T follicular helper cell (primary cell): ENCODE data around the gene STXBP5L.
"Not testable (repeated sequence)": the region's sequence is repeated elsewhere in the genome, so short reads cannot be mapped to it uniquely, and the experiment has no call there.

Source experiments
- DNase-seq: peaks from one replicate; pipeline ENCODE4 v3.0.0-alpha.2; 2020; ENCODE audit warnings: low read depth

STXBP5L gene

DNA sequence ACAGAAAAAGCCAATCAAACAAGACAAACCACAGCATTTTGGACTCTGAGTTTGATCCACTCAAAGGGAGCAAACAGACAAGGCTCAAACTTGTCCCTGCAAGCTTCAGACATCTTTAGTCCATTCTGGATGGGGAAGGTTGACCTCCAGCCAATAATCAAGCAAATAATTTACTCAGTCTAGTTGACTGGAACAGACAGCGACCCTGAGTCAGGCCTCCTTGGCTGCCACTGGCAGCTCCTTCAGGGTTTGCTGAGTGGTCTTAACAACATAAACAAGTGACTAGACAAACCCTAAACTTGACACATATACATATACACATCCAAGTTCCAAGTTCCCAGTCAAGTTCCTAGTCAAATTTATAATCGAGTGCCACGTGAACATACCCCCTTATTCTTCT is 323.9 kb downstream of the STXBP5L start:
- DNase-seq = no peak

DNA sequence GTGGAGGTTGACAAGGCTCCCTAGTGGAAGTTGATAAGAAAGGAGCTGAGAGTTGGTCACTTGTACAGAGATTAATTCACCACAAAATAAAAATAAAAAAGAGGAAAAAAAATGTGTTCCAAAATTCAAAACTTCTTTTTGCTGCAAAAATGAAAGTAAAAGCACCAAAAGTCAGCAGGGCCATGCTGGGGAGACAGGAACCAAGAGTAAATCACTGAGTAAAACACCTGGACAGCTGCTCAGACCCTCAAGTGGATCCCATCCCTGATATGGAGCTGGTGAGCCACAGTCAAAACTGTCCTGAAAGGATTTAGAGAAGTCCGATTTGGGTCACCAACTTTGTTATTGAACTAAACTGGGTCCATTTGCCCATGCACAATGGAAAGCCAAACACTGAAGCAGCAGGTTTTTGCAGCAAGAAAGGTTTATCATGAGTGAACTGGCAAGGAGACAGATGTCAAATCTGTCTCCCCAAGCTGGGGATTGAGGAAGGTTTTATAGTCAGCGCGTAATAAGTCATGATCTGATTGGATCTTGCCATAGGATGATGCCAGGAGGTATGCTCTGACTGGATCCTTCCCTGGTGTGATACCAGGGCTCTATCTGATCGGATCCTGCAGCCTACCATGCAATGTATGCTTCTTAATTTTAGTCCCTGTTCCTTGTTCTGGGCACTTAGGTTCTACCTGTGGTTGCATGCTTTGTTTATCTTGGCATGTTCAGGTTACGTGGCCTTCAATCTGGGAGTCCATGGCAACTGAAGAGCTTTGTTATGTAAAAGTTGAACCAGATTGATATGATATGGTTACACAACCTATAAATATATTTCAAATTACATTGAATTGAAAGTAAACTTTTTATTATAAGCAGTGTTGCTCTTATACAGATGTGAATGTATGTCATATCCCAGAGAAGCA is 324.6 kb downstream of the STXBP5L start:
- no peak for DNase-seq

DNA sequence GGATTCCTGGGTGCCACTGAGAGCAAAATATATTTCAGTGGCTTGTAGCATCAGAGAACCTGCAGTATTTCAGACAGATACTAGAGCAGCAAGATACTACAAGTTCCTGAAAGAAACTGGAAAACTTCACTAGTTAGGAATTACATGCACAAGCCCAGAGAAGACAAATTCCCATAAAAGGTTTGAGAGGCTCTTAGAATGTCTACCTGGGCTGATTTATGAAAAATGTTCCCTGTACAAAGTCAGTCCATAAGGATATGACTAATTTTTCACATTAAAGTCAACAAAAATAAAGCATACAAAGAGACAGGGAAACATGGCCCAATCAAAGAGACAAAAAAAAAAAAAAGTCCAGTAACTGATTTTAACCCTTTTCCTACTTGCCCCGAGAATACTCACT is 335.2 kb downstream of the STXBP5L start:
- no peak for DNase-seq

DNA sequence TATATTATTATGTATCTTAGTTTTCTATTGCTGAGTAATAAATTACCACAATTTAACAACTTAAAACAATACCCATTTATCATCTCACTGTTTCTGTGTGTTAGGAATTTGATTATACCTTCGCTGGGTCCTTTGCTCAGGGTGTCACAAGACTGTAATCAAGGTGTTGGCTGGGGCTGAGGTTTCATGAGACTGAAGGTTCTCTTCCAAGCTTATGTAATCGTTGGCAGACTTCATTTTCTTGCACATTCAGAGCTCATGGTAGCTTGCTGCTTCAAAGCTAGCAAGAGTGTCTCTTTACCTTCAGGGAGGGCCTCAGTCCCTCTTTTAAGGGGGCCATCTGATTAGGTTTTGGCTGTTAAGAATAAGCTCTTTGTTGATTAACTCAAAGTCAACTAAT is 344.7 kb downstream of the STXBP5L start:
- DNase-seq = no peak

DNA sequence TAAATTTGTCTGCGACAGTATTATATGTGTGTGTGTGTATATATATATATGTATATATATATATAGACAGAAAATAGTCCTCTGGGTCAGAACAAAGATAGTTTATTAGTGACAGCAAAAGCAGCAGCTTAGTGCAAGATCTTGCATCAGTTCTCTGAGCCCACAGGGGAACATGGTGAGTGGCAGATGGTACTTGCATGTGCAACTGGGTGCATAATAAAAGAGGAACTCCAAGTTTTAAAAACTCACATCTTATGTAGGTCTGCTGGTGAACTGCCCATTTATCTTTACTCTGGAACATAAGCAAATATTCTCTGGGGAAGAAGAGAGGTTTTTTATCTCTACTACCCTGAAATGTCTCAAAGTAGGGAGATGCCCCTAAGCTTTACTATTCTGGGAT is 361.4 kb downstream of the STXBP5L start:
- no peak for DNase-seq

DNA sequence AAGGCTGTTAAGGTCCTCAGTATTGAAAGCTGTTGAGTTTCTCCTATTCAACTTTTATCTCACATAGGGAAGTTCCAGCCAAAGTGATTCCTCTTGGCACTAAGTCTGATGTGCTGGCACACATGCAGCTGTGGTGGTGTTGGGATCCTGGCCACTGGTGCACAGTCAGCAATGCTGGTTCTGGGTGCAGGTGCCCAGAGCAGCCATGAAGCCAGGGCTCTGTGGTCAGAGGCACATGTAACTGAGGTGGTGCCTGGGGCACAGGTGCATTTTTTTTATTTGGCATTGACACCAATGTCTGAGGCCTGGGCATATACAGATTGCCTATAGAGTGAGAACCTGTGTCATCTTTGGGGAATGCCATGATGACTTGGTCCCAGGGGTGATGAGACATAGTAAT is 366.4 kb downstream of the STXBP5L start:
- DNase-seq = no peak

DNA sequence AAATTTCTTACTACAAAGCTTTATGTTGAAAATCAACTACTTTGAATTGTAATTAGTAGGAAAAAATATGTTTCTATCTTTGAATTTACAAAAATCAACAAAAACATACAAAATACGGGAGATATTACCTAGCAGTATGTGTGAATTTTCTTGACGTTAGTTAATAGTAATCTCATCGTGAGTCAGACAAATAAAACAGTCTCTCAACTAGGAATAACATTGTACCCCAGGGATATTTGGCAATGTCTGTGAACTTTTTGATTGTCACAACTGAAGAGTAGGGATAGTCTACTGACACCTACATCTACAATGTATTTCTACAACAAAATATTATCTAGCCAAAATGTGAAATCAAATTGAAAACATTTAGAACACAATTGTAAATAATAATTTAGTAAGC is 387.4 kb downstream of the STXBP5L start:
- DNase-seq = no peak

DNA sequence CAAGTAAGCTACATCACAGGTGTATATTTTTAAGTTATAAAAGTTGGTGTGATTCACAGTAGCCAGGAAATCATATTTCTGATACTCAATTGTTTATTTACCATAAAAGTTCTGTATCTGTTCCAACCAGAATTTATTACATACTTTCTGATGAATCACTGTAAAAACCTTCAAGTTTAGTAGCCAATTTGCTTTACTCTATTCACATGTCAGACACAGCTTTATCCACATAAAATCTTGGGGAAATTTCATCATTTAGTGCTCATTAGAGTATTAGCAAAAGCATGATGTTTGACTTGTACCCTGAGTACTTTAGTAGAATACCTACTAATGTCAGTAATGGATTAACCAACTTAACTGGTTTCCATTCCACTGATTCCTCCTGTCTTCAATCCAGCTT is 388.0 kb downstream of the STXBP5L start:
- no peak for DNase-seq

DNA sequence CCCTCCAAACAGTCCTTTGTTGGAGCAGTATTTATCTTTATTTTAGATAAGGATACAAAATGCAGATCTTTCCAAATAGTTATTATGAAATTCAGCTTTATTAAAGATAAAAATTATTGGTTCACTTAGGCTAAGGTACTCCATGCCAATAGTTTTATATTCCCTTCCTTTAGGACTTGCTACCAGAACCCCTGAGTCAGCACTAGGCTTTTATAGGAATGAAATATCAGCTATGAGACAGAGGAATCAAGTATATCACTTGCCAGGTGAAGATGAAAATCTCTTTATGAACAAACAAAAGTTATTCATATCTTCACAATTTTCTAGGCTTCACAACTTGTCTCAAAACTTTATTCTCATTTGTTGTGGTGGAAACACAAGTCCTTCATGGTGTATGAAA is 416.3 kb downstream of the STXBP5L start:
- DNase-seq = no peak

DNA sequence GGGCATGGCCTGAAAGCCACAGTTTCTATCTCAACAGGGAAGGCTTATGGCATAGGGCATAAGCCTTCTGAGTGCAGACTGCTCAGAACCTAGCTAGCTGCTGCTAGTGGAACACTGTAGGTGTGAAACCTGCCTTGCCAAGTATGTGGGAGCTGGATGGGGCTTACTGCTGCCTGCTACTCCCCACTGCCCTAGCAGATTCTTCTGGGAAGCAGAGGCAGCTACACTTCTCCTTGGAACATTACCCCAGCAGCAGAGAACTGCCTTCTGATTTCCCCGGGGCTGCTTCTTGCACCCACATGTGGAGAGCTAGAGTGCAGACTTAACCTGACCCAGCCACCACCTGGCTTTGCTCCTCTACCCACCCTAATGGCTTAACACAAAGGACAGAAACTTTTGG is 422.1 kb downstream of the STXBP5L start:
- DNase-seq = no peak

DNA sequence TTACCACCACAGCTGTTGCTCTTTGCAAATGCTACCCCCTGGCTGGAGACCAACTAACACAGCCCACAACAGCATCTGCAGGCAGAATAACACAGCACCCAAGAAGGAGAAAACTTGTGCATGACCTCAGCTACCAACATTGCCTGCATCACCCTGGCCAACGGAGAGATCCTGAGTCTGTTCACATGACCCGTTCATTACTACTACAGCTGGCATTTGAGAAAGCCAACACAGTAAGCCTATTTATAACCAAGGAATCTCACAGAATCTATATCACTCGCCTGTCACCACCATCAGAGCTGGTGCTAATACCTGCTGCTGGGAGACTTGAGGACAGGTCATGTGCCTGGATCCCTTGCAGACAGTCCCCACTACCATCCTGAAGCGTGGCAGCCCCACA is 422.6 kb downstream of the STXBP5L start:
- no peak for DNase-seq

DNA sequence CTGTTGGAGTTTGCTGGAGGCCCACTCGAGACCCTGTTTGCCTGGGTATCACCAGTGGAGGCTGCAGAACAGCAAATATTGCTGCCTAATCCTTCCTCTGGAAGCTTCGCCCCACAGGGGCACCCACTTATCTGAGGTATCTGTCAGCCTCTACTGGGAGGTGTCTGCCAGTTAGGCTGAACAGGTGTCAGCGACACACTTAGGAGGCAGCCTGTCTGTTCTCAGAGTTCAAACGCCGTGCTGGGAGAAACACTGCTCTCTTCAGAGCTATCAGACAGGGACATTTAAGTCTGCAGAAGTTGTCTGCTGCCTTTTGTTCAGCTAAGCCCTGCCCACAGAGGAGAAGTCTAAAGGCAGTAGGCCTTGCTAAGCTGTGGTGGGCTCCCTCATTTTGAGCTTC is 448.0 kb downstream of the STXBP5L start:
- not testable (repeated sequence) for DNase-seq

DNA sequence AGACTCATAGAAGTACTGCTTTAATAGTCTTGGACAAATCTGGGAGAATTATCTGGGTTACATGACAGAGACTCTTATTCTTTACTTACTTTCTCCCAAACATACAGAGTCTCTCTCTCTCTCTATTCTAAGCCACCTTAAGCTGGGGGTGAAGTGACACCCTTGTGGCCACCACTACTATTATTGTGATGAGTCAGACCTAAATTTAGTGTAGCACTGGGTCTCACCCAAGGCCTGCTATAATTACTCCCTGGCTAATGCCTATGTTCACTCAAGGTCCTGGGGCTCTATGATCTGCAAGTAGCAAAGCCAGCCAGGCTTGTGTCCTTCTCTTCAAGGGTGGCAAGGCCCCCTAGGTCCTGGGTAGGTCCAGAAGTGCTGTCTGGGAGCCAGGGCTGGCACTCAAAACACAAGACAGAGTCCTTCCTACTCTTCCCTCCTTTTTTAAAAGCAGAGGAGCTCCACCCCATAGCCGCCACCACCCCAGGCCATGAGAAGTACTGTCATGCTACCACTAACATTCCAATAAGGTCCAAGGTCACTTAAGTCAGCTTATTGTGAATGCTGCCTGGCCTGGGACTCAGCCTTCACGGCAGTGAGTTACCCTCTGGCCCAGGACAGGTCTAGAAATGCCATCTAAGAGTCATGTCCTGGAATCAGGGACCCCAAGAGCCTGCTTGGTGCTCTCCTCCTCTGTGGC is 454.2 kb downstream of the STXBP5L start:
- no peak for DNase-seq

DNA sequence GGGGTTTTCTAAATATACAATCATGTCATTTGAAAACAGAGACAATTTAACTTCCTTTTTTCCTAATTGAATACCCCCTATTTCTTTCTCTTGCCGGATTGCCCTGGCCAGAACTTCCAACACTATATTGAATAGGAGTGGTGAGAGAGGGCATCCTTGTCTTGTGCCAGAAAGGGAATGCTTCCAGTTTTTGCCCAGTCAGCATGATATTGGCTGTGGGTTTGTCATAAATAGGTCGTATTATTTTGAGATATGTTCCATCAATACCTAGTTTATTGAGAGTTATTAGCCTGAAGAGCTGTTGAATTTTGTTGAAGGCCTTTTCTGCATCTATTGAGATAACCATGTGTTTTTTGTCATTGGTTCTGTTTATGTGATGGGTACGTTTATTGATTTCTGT is 480.3 kb downstream of the STXBP5L start:
- DNase-seq = not testable (repeated sequence)

DNA sequence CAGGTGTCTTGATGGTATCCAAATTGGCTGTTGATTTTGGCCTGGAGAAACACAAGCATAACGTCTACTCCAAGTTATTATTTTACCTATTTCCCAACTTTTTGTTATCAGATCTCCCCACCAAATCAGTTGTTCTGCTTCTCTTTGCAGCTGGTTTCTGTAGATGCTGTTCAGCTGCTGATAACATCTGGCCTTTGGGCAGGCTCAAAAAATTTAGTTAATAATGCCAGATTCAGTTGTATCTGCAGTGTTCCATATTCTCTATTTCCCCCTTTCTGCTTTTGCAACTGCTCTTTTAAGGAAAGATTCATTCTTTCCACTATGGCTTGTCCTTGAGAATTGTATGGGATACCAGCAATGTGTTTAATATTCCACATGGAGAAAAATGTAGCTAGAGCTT is 488.0 kb downstream of the STXBP5L start:
- DNase-seq = not testable (repeated sequence)

DNA sequence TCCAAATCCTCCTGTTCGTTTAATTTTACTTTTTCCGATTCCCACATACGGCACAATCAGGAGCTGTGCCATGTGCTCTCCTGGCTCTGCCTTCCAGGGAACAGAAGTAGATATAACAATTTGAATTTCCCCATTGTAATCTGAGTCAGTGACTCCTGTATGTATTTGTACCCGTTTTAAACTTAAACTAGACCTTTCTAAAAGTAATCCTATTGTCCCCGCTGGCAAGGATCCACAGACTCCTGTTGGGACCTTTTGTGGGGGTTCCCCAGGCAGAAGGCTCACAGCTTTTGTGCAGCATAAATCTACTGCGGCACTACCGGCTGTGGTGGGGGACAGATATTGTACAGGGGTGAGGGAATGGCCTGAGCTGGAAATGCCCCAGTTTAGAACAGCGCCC is 490.0 kb downstream of the STXBP5L start:
- not testable (repeated sequence) for DNase-seq

DNA sequence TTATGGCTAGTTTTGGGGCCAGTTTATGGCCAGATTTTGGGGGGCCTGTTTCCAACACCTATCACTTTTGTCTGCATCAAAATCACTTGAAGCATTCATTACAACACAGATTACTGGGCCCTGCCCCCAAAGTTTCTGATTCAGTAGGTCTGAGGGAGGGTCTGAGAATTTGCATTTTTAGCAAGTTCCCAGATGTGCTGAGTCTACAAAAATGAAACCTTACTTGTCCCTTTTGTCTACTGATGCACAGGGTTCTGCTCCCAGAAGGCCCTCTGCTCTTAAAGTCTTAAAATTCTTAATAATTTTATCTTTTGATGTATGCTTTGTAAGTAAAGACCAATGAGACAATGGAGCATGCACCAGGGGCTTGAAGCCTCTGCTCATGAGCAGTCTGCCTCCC is 491.8 kb downstream of the STXBP5L start:
- no peak for DNase-seq

DNA sequence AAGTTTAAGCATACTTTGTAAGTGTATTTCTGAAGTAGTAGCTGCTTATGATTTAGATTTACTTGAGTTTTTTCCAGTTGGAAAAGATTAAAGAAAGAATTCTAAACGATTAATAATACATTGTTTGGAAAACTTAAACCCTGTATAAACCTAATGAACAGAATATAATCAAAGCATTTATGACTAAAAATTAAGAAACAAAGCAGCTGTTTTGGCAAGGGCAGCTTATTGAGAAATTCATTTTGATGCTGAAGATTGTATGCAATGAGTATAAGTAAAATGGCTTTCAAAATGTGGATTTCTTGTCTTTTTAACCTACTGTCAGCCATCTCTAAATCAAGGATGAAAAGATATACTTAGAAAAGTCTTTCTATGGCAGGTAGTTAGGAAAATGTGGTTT is 497.6 kb downstream of the STXBP5L start:
- DNase-seq = no peak

DNA sequence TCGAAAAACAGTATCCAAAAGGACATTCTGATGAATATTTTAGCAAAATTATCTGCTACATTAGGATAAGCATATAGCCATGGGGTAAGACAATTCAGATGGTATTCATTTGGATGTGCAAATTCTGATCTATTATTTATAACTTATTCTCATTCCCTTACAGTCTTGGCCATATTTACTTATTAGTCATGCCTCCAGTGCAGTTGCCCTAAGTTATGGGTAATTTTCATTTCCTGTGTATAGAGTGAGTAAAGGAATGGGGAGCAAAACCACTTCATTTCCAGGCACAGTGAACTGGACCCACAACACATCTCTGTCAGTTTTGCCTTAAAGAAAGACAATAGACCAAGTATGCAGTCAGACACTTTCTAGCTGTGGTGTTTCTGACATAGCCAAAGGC is 503.5 kb downstream of the STXBP5L start:
- no peak for DNase-seq

DNA sequence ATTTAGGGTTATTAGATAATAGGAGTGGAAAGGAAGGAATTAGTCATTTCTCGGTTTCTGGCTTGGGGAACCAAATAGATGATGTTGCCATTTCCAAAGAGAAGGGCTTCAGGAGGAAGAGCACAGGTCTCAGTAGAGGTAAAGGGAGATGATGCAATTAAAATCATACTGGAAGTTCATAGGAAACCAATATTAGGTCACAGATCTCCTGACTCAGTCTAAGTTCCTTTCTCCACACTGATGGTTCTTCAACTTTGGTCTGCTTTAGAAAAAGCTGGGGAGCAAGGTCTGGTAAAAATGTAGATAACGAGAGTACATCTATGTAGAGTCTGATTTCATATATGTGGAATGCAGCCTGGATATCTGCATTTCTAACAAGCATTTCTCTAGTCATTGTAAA is 506.9 kb downstream of the STXBP5L start:
- DNase-seq = no peak

DNA sequence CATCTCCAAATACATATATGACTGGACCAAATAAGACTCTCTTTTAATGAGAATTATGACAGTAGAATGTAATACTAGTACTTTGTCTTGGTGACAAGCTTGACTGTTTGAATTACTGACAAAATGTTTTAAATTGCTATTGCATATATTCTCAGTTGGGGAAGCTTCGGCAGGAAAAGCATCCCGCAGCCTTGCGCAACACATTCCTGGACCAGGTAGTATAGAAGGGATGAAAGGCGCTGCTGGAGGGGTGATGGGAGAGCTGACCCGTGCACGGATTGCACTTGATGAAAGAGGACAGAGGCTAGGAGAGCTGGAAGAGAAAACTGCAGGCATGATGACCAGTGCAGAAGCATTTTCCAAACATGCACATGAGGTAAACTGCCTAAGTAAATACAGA is 510.2 kb downstream of the STXBP5L start:
- no peak for DNase-seq

DNA sequence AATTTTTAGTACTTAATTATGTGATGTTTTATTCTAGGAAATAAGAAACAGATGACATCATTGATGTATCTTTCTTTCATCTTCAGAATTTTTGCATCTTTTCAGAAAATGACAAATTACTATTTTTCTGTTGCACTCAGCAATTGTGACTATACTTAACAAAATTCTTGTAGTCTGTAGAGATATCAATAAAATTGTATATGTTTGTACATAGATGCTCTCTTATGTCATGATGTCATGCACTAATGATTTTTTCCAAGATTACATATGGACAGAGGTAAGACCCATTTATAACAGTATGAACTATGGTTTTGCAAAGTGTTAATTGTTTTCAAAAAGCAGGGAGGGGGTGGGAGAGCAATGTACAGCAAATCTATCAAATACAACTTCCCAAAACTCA is 516.5 kb downstream of the STXBP5L start:
- no peak for DNase-seq

DNA sequence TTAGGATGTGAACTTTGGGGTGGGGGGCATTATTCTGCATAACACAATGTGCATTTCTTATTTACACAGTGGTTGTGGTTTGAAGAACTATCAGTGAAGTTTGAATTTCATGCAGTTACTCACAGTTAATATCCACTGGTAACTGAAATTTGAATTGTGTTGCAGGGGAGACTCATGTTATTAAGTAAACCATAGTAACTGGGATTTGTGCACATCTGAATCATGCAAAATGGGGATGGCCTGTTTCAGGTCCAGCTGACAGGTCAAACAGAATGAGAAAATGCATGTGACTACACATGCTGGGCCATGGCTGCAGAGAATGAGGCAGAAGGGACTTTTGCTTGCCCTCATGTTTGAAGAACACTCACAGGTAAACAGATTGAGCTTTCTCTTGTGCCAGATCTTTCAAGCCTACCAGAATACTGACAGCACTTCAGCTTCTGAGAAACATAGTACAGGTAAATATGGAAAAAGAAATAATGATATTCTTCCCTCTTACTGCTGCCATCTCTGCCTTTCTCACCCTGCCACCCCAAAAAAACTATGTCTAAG is 522.7 kb downstream of the STXBP5L start:
- no peak for DNase-seq
